Loucy (cell line): ENCODE data around the gene PCDHB5.
"Not testable (repeated sequence)": the region's sequence is repeated elsewhere in the genome, so short reads cannot be mapped to it uniquely, and the experiment has no call there.

Experiments
- EZH2phosphoT487 ChIP-seq: fragments of 200-600 bp; IDR thresholded peaks from 2 replicates; pipeline ENCODE4 v1.6.1; 2018; ENCODE audit warnings: antibody characterized with exemption, mild to moderate bottlenecking, moderate library complexity, borderline replicate concordance
- TF ChIP-seq, protein P1 (sequence below): fragments of 200-600 bp; sonication (generic); conservative IDR thresholded peaks from 2 replicates; pipeline ENCODE4 v1.5.1; 2014; ENCODE audit warnings: mild to moderate bottlenecking, antibody characterized with exemption, low read length

GRCh38 chr5:141152096-141152495, 17.1 kb downstream of the PCDHB5 start:
- TF ChIP-seq, protein P1, sequence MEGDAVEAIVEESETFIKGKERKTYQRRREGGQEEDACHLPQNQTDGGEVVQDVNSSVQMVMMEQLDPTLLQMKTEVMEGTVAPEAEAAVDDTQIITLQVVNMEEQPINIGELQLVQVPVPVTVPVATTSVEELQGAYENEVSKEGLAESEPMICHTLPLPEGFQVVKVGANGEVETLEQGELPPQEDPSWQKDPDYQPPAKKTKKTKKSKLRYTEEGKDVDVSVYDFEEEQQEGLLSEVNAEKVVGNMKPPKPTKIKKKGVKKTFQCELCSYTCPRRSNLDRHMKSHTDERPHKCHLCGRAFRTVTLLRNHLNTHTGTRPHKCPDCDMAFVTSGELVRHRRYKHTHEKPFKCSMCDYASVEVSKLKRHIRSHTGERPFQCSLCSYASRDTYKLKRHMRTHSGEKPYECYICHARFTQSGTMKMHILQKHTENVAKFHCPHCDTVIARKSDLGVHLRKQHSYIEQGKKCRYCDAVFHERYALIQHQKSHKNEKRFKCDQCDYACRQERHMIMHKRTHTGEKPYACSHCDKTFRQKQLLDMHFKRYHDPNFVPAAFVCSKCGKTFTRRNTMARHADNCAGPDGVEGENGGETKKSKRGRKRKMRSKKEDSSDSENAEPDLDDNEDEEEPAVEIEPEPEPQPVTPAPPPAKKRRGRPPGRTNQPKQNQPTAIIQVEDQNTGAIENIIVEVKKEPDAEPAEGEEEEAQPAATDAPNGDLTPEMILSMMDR = not testable (repeated sequence)
- TF ChIP-seq EZH2phosphoT487 = not testable (repeated sequence)
